ENCODE results near the gene MLXIP. TPM values are rescaled to one million over a fixed set of nuclear protein-coding genes. Genes with fewer than 3 reads are reported as not detected.
A peak's percentile ranks its signal among the peaks of the same experiment; 100 is the strongest.

The MLXIP gene
- total and polyA plus RNA-seq, 2 of the 4 experiments (the other 2 are of a cell fraction): 2.7 to 10.8 TPM

GRCh38 chr12:122067966-122068365 is 10.6 kb upstream of the MLXIP start:
- Histone ChIP-seq H3K56ac (ENCODE audit: extremely low read depth, insufficient read depth, low read length) (no peak overlapping the region), H2BK20ac (ENCODE audit: low read depth, low read length) (no peak overlapping the region), H4K5ac (ENCODE audit: low read depth, low read length) (no peak overlapping the region), H3K36me3 (ENCODE audit: control insufficient read depth, insufficient read depth, low read length) (no peaks in the 10 kb centered on the region), H4K20me1 (ENCODE audit: insufficient read depth, low read length) (no peaks in the 10 kb centered on the region; the same call in 1 of the 2 replicates), H3K4me3 (ENCODE audit: insufficient read depth, low read depth, low read length) (no peak overlapping the region), H2BK15ac (ENCODE audit: low read depth, low read length) (no peak overlapping the region), H3K18ac (ENCODE audit: low read depth, low read length) (no peak overlapping the region), H3K4ac (ENCODE audit: low read depth, low read length) (no peak overlapping the region), H4K91ac (ENCODE audit: insufficient read depth, low read depth, low read length) (no peak overlapping the region), H3K4me2 (ENCODE audit: low read depth, low read length) (peak overlapping the region; percentile 72), H3K9me1 (ENCODE audit: insufficient read depth, low read length) (peaks cover 18% of the 10 kb centered on the region), H2BK120ac (ENCODE audit: low read depth, low read length) (no peak overlapping the region), H3K27me3 (ENCODE audit: control insufficient read depth, insufficient read depth, low read length) (no peaks in the 10 kb centered on the region), H3K27ac (ENCODE audit: insufficient read depth, low read length) (peak overlapping the region; percentile 50; the same call in 1 of the 2 replicates), H3K23ac (ENCODE audit: low read depth, low read length) (no peak overlapping the region), H3K4me1 (ENCODE audit: control insufficient read depth, insufficient read depth, low read length) (peaks cover 33% of the 10 kb centered on the region), H2AK5ac (ENCODE audit: low read depth, low read length) (no peak overlapping the region), H3K9ac (ENCODE audit: low read depth, low read length) (no peak overlapping the region), H2AFZ (replicated peaks; ENCODE audit: low read length, poor library complexity) (peak overlapping the region; percentile 38), H3K9me3 (ENCODE audit: control insufficient read depth, insufficient read depth, low read length) (no peaks in the 10 kb centered on the region), H4K8ac (ENCODE audit: low read depth in 2 of 2, low read length in 2 of 2) (no peak overlapping the region), H3K79me1 (ENCODE audit: low read depth in 1 of 2, low read length in 2 of 2) (peaks cover 0 to 19% of the 10 kb centered on the region in 2 experiments; a peak in 2 of 4 replicates), H2AK9ac (replicated peaks; ENCODE audit: low read depth, low read length, poor library complexity) (no peak overlapping the region), H3K14ac (replicated peaks; ENCODE audit: low read depth, low read length) (no peak overlapping the region), H2BK5ac (ENCODE audit: low read depth, low read length, poor library complexity, severe bottlenecking) (no peak overlapping the region)
- dilution Hi-C loops (cut with HindIII; ENCODE audit: low sequenced_read_pairs, unreplicated experiment): no loop called here
- TF ChIP-seq USF2 (IDR thresholded peaks at IDR 0.05; ENCODE audit: low read depth, low read length): peak; percentile 54; the same call in 1 of the 2 replicates
- TF ChIP-seq MXI1 (IDR thresholded peaks at IDR 0.05; ENCODE audit: borderline replicate concordance, low read depth, low read length): peak; percentile 39; the same call in 1 of the 2 replicates
- no peak for TF ChIP-seq MAZ (IDR thresholded peaks at IDR 0.05; ENCODE audit: borderline replicate concordance, low read depth, low read length)
- TF ChIP-seq CEBPB (IDR thresholded peaks at IDR 0.05; ENCODE audit: low read depth, low read length): no peak
- TF ChIP-seq BHLHE40 (IDR thresholded peaks at IDR 0.05; ENCODE audit: low read depth, low read length): peak; percentile 31; the same call in 1 of the 2 replicates
- TF ChIP-seq RAD21 (IDR thresholded peaks at IDR 0.05; ENCODE audit: low read length): peak; percentile 24; the same call in 1 of the 2 replicates
- DNase-seq: peak; percentile 89
- WGBS, 2 experiments (ENCODE audit: extremely low coverage in 2 of 2, insufficient read length in 1 of 2): 15% methylated on average over 10 of the region's 13 CpGs; no CpG with 5 or more reads in 1 of the 2 experiments
- BruUV-seq (replicated peaks): no TSS peak
- ChIA-PET CTCF (interaction anchor here (1.6 kb wide), 1 partner anchor 13 kb away, joined by 4 read pairs; no protein-coding TSS in a partner anchor), POLR2A (ENCODE audit: unreplicated experiment) (interaction anchor here (0.6 kb wide), 1 partner anchor 13 kb away, joined by 3 read pairs; no protein-coding TSS in a partner anchor)
- intact Hi-C loops (cut with micrococcal nuclease): no loop called here
- in situ Hi-C loops (cut with MboI; ENCODE audit: low sequenced_read_pairs): no loop called here
- peak; percentile 30 for ATAC-seq (ENCODE audit: low read depth)

All from IMR-90 (cell line).